Renal cortical epithelial cell (primary cell): Measurements from ENCODE around the gene TRPM8. TPM values are rescaled to one million over a fixed set of nuclear protein-coding genes. Genes with fewer than 3 reads are reported as not detected.
A peak's percentile ranks its signal among the peaks of the same experiment; 100 is the strongest.
"Not testable (repeated sequence)": the region's sequence is repeated elsewhere in the genome, so short reads cannot be mapped to it uniquely, and the experiment has no call there.

ENCODE experiments used
- DNase-seq: peaks from one replicate; pipeline ENCODE4 v3.0.0-alpha.2; 2011; ENCODE audit warnings: low read depth
- total RNA-seq: library from RNA; depleted of rRNA; stranded (reverse); fragments of >200 nt; gene quantifications from 2 replicates; pipeline ENCODE4 v1.2.3, GENCODE V29; 2014

Gene TRPM8
- 1.0 and 4.5 TPM in 2 replicates for total RNA-seq

DNA sequence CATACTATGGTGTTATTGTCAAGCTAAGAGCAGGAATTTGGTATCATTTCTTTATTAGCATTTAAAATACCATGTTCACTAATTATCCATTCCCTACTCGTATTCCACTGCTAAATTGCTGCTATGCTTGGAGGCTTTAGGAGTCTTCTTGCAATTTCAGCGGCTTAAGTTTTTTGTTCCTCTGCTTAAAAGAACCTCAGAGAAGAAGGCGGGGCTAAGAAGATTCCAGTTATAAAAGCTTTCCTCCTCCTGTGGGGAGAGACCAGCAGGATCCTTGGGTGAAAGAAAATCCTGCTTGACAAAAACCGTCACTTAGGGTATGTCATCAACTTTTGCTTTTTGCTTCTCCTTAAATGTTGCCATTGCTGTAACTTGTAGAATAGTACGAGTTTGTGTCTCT is at the start of gene TRPM8:
TRPM8 (plus strand) TSS at position 258 of the 400 bp plus-strand sequence. CDS start 9,165 bp downstream, outside the sequence.
- no peak for DNase-seq

DNA sequence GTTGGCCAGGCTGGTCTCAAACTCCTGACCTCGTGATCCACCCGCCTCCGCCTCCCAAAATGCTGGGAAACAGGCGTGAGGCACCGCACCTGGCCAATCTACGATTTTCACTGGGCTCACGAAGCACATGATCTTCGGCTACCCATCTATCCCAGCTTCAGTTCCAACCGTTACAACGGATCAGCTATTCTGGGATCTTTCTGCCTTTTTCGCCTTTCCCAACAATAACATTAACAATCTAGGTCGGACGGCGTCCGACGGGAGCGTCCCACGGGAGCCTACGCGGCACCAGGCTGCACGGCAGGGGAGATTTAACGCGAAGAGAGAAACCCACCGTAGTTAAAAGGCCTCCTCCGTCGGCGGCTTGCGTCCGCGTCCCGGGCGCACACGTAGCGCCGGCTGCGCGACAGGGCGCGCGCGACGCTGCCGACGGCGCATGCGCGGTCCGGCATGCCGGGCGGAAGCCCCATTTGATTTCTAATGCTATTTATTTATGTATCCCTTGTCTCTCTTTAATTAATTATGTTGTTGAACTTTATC is 49.1 kb upstream of the TRPM8 start, which contains the start of gene MSL3B:
MSL3B (minus strand) TSS at position 394 of the 540 bp plus-strand sequence.
- no peak for DNase-seq

- no peak for DNase-seq
These were observed 45.7 kb upstream of the TRPM8 start for GRCh38 chr2:233871432-233871831.

GRCh38 chr2:233872125-233872524 is 45.0 kb upstream of the TRPM8 start:
- not testable (repeated sequence) for DNase-seq

GRCh38 chr2:233882353-233882752 is 34.8 kb upstream of the TRPM8 start:
- no peak for DNase-seq

GRCh38 chr2:233892793-233893192 is 24.4 kb upstream of the TRPM8 start:
- DNase-seq: no peak

DNA sequence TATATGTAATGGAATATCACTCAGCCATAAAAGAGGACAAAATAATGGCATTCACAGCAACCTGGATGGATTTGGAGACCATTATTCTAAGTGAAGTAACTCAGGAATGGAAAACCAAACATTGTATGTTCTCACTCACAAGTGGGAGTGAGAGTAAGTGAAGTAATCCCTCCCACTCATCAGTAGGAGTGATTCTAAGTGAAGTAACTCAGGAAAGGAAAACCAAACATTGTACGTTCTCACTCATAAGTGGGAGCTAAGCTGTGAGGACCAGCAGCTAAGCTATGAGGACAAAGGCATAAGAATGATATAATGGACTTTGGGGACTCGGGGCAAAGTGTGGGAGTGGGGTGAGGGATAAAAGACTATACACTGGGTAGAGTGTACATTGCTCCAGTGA is 20.9 kb upstream of the TRPM8 start:
- DNase-seq: not testable (repeated sequence)

- no peak for DNase-seq
These were observed 15.8 kb upstream of the TRPM8 start for GRCh38 chr2:233901367-233901766.

- no peak for DNase-seq
These were observed 15.3 kb upstream of the TRPM8 start for GRCh38 chr2:233901884-233902283.

DNA sequence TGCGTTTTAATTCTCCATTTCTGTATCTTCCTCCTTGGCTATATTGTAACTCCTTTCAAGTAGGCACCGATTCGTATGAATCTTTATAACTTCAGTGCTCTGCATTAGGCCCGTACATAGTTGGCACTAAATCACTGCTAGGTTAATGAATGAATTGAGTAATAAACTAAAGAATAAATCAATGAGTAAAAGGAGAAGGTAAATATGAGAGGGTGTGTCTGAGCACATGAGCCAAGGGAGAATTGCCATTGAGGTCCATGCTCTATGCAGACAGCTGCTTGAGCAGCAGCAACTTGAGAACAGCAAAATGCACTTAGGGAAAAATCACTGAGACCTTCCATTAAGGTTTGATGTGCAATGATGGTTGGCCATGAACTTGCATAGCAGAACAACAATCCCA is 11.2 kb upstream of the TRPM8 start:
- no peak for DNase-seq

GRCh38 chr2:233907627-233908026 is 9.5 kb upstream of the TRPM8 start:
- no peak for DNase-seq

- DNase-seq: peak; percentile 36
These were observed 4.3 kb upstream of the TRPM8 start for GRCh38 chr2:233912691-233913423.

- no peak for DNase-seq
These were observed 2.0 kb upstream of the TRPM8 start for GRCh38 chr2:233915128-233915527.

DNA sequence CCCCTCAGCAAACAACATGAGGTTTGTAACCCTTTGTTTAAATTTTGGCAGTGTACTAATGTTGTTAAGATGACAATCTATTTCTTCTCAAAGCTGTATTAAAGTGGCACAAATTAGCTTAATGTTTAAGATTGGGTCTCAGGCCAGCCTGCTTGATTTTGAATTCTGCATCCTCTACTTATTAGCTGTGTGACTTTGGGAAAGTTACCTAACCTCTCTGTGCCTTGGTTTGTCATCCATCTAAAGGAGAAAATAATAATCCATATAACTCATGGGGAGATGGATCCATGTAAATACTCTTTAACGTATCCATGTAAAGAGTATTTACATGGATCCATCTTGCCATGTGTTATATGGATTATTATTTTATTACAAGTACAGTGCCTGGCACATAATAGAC is 2.1 kb downstream of the TRPM8 start:
- DNase-seq: no peak

DNA sequence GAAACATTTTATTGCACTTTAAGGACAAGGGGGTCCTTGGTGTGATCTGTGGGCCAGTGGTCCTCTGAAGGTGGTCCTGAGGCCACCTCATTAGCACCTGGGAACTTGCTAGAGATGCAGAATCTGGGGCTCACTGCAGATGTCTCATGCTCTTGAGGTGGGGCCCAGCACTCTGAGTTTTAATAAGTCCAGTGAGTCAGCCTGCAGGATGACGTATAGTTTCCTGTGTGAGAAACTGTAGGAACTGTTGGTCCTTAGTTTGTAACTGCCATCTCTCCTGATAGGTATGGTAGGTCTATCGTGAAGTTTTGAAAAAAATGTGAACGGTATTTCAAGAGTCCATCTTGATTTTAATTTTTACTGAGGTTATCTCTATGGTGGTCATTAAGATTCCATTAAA is 2.8 kb downstream of the TRPM8 start:
- DNase-seq: peak; percentile 8

DNA sequence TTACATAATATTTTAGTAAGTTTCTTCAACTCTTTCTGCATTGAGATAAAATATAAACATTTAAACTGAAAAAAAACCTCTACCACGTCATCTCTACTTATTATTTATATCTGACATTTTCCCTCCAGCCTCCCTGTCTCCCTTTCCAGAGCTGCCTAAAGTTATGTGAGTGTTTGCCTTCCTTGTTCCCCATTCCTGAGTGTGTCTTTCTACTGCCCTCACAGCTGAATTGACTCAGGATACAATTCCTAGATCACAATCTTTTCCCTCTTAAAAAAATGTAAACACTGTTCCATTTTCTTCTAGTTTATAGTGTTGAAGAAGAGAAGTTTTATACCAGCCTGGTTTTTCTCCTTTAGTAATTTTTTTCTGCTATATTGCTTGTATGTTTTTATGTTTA is 5.3 kb downstream of the TRPM8 start:
- no peak for DNase-seq

- no peak for DNase-seq
These were observed 8.2 kb downstream of the TRPM8 start for GRCh38 chr2:233925402-233925801.

DNA sequence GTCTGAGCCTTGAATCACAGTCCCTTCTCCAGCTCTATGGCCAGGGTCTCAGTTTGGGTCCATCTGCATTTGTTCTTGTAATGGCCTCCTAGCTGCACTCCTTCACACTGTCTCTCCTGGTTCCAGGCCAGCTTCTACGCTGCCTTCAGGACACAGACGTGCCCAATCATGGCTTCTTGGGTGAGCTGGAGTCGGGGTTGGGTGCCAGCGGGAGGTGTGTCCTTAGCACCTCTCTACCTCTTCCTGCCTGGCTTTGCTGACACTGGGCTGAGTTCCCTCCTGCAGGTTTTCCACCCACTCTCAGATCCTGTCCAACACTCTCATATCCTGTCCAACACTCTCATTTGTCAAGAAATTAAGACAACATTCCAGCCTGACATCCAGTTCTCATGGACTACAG is 9.6 kb downstream of the TRPM8 start:
- DNase-seq: no peak

DNA sequence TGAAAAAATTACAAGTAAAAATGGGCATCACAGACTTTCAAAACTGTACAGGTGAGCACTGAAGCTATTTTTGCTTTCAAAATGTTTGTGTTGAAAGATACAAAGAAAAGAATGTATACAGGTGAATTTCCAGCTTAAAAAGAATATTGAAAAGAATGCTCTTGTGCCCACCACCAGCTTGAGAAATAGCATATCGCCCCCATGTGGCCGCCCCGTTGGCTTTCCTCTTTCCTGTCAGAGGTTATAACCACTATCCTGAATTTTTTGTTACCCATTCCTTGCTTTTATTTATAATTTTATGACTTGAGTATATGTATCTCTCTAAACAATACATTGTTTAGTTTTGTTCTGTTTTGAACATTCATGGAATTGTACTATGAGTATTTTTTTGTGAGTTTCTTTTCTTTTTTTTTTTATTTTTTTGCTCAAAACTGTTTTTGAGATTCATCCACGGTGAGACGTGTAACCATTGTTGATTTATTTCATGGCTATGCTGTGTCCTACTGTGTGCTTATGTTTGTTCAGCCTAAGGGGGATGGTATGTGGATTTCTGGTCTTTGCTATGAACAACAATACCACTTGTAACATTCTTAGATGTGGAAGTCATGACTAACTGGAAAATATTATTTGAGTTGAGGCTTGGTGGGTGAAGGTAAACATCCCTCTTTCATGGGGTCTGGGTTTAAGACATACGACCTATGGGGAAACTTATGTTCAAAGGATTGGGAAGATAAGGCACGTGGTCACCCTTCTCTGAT is 11.6 kb downstream of the TRPM8 start:
- peak; percentile 8 for DNase-seq

GRCh38 chr2:233929352-233930022 is 12.3 kb downstream of the TRPM8 start:
- DNase-seq: peak; percentile 27

DNA sequence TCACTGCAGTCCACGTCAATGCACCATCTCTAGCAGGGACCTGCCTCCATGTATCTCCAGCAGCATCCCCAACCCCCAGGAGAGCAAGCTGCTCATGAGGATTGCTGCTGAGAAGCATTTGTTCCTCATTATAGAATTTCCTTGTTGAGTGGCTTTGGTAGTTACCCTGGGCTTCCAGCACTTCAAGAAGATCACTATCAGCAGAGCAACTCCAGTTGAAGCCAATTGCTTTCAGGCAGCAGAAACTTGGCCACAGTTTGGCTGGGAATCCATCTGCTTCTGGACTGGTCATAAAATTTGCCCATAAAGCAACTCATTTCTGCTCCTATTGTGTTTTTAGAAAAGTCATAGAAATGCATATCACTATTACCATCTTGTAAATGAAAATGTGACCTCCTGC is 17.4 kb downstream of the TRPM8 start:
- DNase-seq: no peak

DNA sequence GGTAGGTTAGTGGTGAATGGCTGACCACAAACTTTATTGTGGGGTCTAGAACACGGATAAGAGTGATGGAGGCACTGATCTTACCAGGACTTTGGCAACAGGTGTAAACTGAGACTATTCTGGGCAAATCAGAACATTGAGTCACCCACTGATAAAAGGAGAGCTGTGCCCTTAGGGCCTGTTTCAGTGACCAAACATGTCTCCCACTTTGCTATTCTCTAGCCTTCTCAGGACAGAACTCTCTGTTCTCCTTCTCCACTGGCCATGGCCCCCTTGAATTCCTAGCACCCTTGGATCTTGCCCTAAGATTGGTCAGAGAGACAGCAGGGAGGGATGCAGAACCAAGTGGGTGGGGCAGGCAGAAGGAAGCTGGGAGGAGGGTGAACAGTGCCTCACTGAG is 18.3 kb downstream of the TRPM8 start:
- DNase-seq: no peak
